ENCODE measurements around the gene LIFR.

The LIFR gene

GRCh38 chr5:38465061-38465460 is 91.4 kb downstream of the LIFR start:
- no peak for DNase-seq

- DNase-seq: no peak
Measured at GRCh38 chr5:38463634-38464521, 92.6 kb downstream of the LIFR start.

GRCh38 chr5:38462976-38463633 is 93.3 kb downstream of the LIFR start:
- DNase-seq: no peak

GRCh38 chr5:38458174-38458573 is 98.3 kb downstream of the LIFR start:
- DNase-seq: no peak

GRCh38 chr5:38456657-38457399 is 99.6 kb downstream of the LIFR start:
- DNase-seq: no peak

- DNase-seq: no peak
Measured at GRCh38 chr5:38455796-38456330, 100.6 kb downstream of the LIFR start.

- no peak for DNase-seq
Measured at GRCh38 chr5:38453921-38454320, 102.5 kb downstream of the LIFR start.

GRCh38 chr5:38453506-38453905 is 102.9 kb downstream of the LIFR start:
- DNase-seq: no peak

GRCh38 chr5:38452201-38452600 is 104.2 kb downstream of the LIFR start:
- DNase-seq: no peak

- DNase-seq: no peak
Measured at GRCh38 chr5:38451074-38451725, 105.2 kb downstream of the LIFR start.

- DNase-seq: no peak
Measured at GRCh38 chr5:38450627-38451026, 105.8 kb downstream of the LIFR start.

GRCh38 chr5:38448568-38449350 is 107.7 kb downstream of the LIFR start:
- DNase-seq: no peak

GRCh38 chr5:38447786-38448185 is 108.7 kb downstream of the LIFR start:
- no peak for DNase-seq

- DNase-seq: no peak
Measured at GRCh38 chr5:38447056-38447455, 109.4 kb downstream of the LIFR start.

- DNase-seq: no peak
Measured at GRCh38 chr5:38446029-38446522, 110.4 kb downstream of the LIFR start.

GRCh38 chr5:38445374-38446028 is 110.9 kb downstream of the LIFR start:
- peak; percentile 46 for DNase-seq

- DNase-seq: no peak
Measured at GRCh38 chr5:38443390-38443789, 113.1 kb downstream of the LIFR start.

- no peak for DNase-seq
Measured at GRCh38 chr5:38442247-38442573, 114.2 kb downstream of the LIFR start.

GRCh38 chr5:38441453-38442246 is 114.8 kb downstream of the LIFR start:
- peak; percentile 96 for DNase-seq

- no peak for DNase-seq
Measured at GRCh38 chr5:38438757-38439156, 117.7 kb downstream of the LIFR start.
